SK-N-SH treated with all-trans-retinoic acid at 6 μM for 48 hours (cell line): ENCODE results near the gene MRPS23.

ENCODE experiments used
- ATAC-seq: fragments of 200-7000 bp; cut with Tn5 transposase; 3 replicates; pipeline ENCODE4 v1.9.1; 2020; ENCODE audit warnings: mild to moderate bottlenecking, moderate library complexity
- CREB5 ChIP-seq: fragments of 250-450 bp; sonication (Bioruptor Pico); IDR thresholded peaks from 2 replicates; pipeline ENCODE4 v1.5.1; 2020; ENCODE audit warnings: low read depth, mild to moderate bottlenecking, moderate library complexity
- CSDC2 ChIP-seq: fragments of 250-450 bp; sonication (Bioruptor Pico); IDR thresholded peaks from 2 replicates; pipeline ENCODE4 v1.5.0; 2020; ENCODE audit warnings: mild to moderate bottlenecking, moderate library complexity
- ESRRG ChIP-seq: fragments of 250-450 bp; sonication (Bioruptor Pico); IDR thresholded peaks from 2 replicates; pipeline ENCODE4 v1.6.1; 2021; ENCODE audit warnings: mild to moderate bottlenecking
- ISL1 ChIP-seq: fragments of 250-450 bp; sonication (Bioruptor Pico); IDR thresholded peaks from 2 replicates; pipeline ENCODE4 v2.1.2; 2022; ENCODE audit warnings: mild to moderate bottlenecking, moderate library complexity
- OSR1 ChIP-seq: fragments of 250-450 bp; sonication (Bioruptor Pico); IDR thresholded peaks from 2 replicates; pipeline ENCODE4 v1.8.0; 2022; ENCODE audit warnings: moderate library complexity, mild to moderate bottlenecking, inconsistent platforms
- PATZ1 ChIP-seq: fragments of 250-450 bp; sonication (Bioruptor Pico); IDR thresholded peaks from 2 replicates; pipeline ENCODE4 v1.8.0; 2020; ENCODE audit warnings: mild to moderate bottlenecking, moderate library complexity, borderline replicate concordance
- PPARA ChIP-seq: fragments of 250-450 bp; sonication (Bioruptor Pico); IDR thresholded peaks from 2 replicates; pipeline ENCODE4 v1.5.0; 2020; ENCODE audit warnings: mild to moderate bottlenecking, borderline replicate concordance
- RARB ChIP-seq: fragments of 250-450 bp; sonication (Bioruptor Pico); IDR thresholded peaks from 2 replicates; pipeline ENCODE4 v1.8.0; 2021; ENCODE audit warnings: mild to moderate bottlenecking, moderate library complexity
- SNAI2 ChIP-seq: fragments of 250-450 bp; sonication (Bioruptor Pico); IDR thresholded peaks from 2 replicates; pipeline ENCODE4 v1.5.0; 2020; ENCODE audit warnings: mild to moderate bottlenecking, moderate library complexity
- TCF4 ChIP-seq: fragments of 250-450 bp; sonication (Bioruptor Pico); IDR thresholded peaks from 2 replicates; pipeline ENCODE4 v1.8.0; 2021; ENCODE audit warnings: mild to moderate bottlenecking, moderate library complexity, borderline replicate concordance
- TSHZ2 ChIP-seq: fragments of 250-450 bp; sonication (Bioruptor Pico); IDR thresholded peaks from 2 replicates; pipeline ENCODE4 v1.5.0; 2020; ENCODE audit warnings: mild to moderate bottlenecking, moderate library complexity
- ZC3H10 ChIP-seq: fragments of 250-450 bp; sonication (Bioruptor Pico); IDR thresholded peaks from 2 replicates; pipeline ENCODE4 v1.5.1; 2021; ENCODE audit warnings: mild to moderate bottlenecking, moderate library complexity
- ZFP3 ChIP-seq: fragments of 250-450 bp; sonication (Bioruptor Pico); IDR thresholded peaks from 2 replicates; pipeline ENCODE4 v1.5.0; 2020; ENCODE audit warnings: mild to moderate bottlenecking, moderate library complexity
- ZFP30 ChIP-seq: fragments of 450-650 bp; formaldehyde crosslinking; IDR thresholded peaks from 2 replicates; pipeline ENCODE4 v1.5.0; 2022; ENCODE audit warnings: mild to moderate bottlenecking, moderate library complexity
- ZNF565 ChIP-seq: fragments of 450-650 bp; formaldehyde crosslinking; conservative IDR thresholded peaks from 2 replicates; pipeline ENCODE4 v1.5.0; 2020; ENCODE audit warnings: low read depth, mild to moderate bottlenecking, moderate library complexity
- ZNF8 ChIP-seq: fragments of 450-650 bp; formaldehyde crosslinking; IDR thresholded peaks from 2 replicates; pipeline ENCODE4 v1.5.0; 2020; ENCODE audit warnings: mild to moderate bottlenecking, moderate library complexity

Gene MRPS23

DNA sequence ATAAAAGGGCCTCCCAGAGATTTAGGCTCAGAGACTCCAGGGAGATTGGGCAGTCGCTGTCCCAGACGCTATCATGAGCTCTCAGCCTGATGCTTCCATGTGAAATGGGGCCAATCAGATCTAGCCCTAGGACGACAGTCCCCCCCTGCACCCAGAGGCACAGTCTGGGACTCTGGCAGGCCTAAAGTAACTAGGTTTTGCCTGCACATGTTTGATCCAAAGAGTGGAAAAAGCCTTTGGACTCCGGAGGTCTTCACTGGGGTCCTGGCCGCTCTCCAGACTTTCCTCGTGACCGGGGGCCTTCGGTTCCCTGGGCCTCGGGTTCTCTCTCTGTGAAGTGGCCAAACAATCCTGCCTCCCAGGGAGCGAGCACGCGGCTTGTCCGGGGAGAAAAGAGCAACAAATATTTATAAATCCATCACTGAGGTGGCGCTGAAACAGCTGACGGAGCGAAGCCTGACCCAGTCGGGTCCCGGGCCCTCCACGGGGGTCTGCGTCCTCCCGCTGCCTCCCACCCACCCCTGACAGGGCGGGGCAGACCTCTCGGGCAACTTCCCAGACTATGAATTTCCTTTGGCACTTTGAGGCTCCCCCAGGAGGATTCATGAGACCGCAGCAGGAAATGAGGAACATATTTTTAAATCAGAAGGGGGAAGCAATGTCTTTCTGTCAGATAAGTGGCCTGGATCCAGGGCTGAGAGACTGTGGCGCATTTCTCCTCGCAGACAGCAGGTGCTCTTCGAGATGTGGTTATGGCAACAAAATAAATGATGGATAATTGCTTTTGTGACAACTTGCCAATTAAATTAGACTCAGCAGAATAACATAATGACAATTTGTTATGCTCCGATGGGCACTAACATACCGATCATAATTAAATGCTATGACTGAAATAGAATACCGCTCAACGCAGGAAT lies 38.9 kb downstream of the MRPS23 start:
- TF ChIP-seq TSHZ2 (CRISPR knock-in tag) (peak; percentile 72), TCF4 (peak; percentile 41; the same call in 1 of the 2 replicates), PATZ1 (peak; percentile 73; the same call in 1 of the 2 replicates), ISL1 (CRISPR knock-in tag) (peak; percentile 57), ZC3H10 (CRISPR knock-in tag) (no peak), SNAI2 (CRISPR knock-in tag) (no peak)
- TF ChIP-seq, all 23 proteins: peak for 4
- ATAC-seq, result peak; percentile 43

GRCh38 chr17:57809879-57810278 lies 40.0 kb downstream of the MRPS23 start:
- TF ChIP-seq TSHZ2 (CRISPR knock-in tag) (no peak), PPARA (CRISPR knock-in tag) (no peak), ISL1 (CRISPR knock-in tag) (no peak)
- ATAC-seq, result no peak

DNA sequence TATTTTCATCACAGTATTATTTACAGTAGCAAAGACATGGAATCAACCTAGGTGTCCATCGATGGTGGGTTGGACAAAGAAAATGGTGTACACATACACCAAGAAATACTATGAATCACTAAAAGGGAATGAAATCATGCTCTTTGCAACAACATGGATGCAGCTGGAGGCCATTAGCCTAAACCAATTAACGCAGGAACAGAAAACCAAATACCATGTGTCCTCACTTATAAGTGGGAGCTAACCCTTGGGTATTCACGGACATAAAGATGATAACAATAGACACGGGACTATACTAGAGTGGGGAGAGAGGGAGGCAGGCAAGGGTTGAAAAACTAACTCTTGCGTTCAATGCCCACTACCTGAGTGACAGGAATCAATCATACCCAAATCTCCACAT lies 41.0 kb downstream of the MRPS23 start:
- ATAC-seq, result no peak; the same call in 2 of the 3 replicates
- TF ChIP-seq CSDC2 (no peak), RARB (CRISPR knock-in tag) (no peak), ISL1 (CRISPR knock-in tag) (no peak), CREB5 (CRISPR knock-in tag) (no peak), PPARA (CRISPR knock-in tag) (peak; percentile 63; the same call in 1 of the 2 replicates), TCF4 (peak; percentile 90), ZNF8 (CRISPR knock-in tag) (peak; percentile 37; the same call in 1 of the 2 replicates)

- no peak for TF ChIP-seq TCF4
- TF ChIP-seq ZFP3 (CRISPR knock-in tag), result peak; percentile 90
- ATAC-seq, result no peak
Measured at GRCh38 chr17:57806167-57806830, 43.5 kb downstream of the MRPS23 start.

GRCh38 chr17:57803021-57803420 lies 46.8 kb downstream of the MRPS23 start:
- no peak for ATAC-seq
- TF ChIP-seq SNAI2 (CRISPR knock-in tag) (no peak), ZNF8 (CRISPR knock-in tag) (no peak), RARB (CRISPR knock-in tag) (no peak), ZC3H10 (CRISPR knock-in tag) (no peak), CREB5 (CRISPR knock-in tag) (no peak), ESRRG (CRISPR knock-in tag) (no peak), ZFP30 (no peak), TCF4 (no peak), TSHZ2 (CRISPR knock-in tag) (no peak), PPARA (CRISPR knock-in tag) (no peak), OSR1 (CRISPR knock-in tag) (no peak), CSDC2 (no peak), ZNF565 (no peak)
